ENCODE results near the gene RAB10.

DNA sequence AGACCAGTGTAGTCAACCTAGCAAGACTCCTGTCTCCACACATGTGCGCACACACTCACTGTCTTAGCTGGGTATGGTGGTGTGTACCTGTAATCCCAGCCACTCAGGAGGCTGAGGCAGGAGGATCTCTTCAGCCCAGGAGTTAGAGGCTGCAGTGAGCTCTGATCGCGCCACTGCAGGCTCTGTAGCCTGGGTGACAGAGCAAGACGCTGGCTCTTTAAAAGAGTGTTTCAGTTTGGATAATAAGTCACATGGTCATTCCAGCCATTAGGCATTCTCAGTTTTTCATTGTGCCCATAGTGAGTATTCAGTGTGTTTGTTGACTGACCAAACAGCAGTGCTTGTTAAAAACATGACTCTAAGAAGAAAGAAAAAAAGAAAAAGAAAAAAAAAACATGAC is 31.0 kb downstream of the RAB10 start:
- TF ChIP-seq, protein P1, sequence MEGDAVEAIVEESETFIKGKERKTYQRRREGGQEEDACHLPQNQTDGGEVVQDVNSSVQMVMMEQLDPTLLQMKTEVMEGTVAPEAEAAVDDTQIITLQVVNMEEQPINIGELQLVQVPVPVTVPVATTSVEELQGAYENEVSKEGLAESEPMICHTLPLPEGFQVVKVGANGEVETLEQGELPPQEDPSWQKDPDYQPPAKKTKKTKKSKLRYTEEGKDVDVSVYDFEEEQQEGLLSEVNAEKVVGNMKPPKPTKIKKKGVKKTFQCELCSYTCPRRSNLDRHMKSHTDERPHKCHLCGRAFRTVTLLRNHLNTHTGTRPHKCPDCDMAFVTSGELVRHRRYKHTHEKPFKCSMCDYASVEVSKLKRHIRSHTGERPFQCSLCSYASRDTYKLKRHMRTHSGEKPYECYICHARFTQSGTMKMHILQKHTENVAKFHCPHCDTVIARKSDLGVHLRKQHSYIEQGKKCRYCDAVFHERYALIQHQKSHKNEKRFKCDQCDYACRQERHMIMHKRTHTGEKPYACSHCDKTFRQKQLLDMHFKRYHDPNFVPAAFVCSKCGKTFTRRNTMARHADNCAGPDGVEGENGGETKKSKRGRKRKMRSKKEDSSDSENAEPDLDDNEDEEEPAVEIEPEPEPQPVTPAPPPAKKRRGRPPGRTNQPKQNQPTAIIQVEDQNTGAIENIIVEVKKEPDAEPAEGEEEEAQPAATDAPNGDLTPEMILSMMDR (IDR thresholded peaks at IDR 0.05), result no peak
- no peak for TF ChIP-seq POLR2A (IDR thresholded peaks at IDR 0.05)

Data from prostate gland (tissue), 2 donors.